Measurements from ENCODE around the gene PRPS1L1.

- TF ChIP-seq CTCF (IDR thresholded peaks at IDR 0.05) = no peak
- no peak for TF ChIP-seq EZH2 (IDR thresholded peaks at IDR 0.05)
- no peak for TF ChIP-seq EZH2phosphoT487 (IDR thresholded peaks at IDR 0.05)
Measured at GRCh38 chr7:18027628-18028027, at the start of gene PRPS1L1.

Measured in neural progenitor cell (in vitro differentiated cells).